Measurements from ENCODE around the gene PIP5K1A. TPM values are rescaled to one million over a fixed set of nuclear protein-coding genes. Genes with fewer than 3 reads are reported as not detected.

The PIP5K1A gene
- total RNA-seq, 4 donors from 2014 or later: 23.4 to 46.8 (median 36.9) TPM

DNA sequence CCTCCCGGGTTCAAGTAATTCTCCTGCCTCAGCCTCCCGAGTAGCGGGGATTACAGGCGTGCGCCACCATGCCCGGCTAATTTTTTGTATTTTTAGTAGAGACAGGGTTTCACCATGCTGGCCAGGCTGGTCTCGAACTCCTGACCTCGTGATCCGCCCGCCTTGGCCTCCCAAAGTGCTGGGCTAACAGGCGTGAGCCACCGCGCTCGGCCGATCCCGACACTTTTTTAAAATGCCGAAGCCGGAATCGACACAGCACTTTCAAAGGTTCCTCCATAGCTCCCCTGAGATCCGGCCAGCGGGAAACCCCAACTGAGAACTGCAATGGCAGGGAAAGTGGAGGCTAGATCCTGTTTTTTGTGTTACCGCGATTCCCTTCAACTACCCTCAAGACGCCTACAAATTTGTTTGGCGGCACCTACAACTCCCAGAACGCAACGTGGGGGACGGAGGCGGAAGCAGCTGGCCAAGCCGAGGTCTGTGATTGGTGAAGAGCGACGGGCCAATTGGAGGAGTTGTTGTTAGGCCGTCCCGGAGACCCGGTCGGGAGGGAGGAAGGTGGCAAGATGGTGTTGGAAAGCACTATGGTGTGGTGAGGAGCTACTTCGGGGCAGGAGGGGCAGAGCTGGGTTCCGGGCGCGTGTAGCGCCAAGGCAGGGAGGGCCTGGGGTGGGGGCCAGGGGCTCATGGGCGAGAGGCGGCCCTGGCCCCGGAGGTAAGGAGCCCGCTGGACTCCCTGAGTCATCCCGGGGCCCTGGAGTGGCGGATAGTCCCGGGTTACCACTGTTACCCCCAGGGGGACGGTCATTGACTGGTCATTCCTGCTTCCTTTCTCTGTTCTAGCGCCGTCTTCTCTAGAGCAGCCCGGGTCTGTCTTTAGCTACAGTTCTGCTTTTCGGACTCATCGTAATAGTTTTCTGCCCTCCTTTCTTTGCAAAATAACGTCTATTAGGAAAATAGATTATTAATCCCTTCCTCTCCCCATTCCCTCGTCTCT is 56.2 kb downstream of the PIP5K1A start, which contains the start of gene PSMD4:
TSS of gene PSMD4 (plus strand) at position 518 of the 997 bp plus-strand sequence. CDS start at position 567, 49 bp downstream.
- Histone ChIP-seq H3K4me1 (peaks cover 19 to 27% of the 10 kb centered on the region in 2 donors), H3K27ac (peak within 1 kb of the TSS; percentile 90 to 99 (median 97)), H3K4me3 (peak within 1 kb of the TSS; percentile 81 to 99 (median 89)), H3K9me3 (no peaks in the 10 kb centered on the region), H3K27me3 (no peaks in the 10 kb centered on the region), H3K36me3 (peaks cover 0 to 3% of the 10 kb centered on the region in 2 donors)
- ATAC-seq (peak; percentile 98 to 99), DNase-seq (peak; percentile 96 to 97)
- intact Hi-C loops (cut with DNase I; ENCODE audit: low total_unique reads): loop anchor here (1.0 to 10.0 kb wide), 4 partner anchors 27 to 250 kb away; partner anchors contain the start of genes MINDY1, PI4KB, PRUNE1 and RFX5
- TF ChIP-seq, protein P1, sequence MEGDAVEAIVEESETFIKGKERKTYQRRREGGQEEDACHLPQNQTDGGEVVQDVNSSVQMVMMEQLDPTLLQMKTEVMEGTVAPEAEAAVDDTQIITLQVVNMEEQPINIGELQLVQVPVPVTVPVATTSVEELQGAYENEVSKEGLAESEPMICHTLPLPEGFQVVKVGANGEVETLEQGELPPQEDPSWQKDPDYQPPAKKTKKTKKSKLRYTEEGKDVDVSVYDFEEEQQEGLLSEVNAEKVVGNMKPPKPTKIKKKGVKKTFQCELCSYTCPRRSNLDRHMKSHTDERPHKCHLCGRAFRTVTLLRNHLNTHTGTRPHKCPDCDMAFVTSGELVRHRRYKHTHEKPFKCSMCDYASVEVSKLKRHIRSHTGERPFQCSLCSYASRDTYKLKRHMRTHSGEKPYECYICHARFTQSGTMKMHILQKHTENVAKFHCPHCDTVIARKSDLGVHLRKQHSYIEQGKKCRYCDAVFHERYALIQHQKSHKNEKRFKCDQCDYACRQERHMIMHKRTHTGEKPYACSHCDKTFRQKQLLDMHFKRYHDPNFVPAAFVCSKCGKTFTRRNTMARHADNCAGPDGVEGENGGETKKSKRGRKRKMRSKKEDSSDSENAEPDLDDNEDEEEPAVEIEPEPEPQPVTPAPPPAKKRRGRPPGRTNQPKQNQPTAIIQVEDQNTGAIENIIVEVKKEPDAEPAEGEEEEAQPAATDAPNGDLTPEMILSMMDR (IDR thresholded peaks at IDR 0.05 in 4 of 5, conservative IDR thresholded peaks at IDR 0.05 in 1 of 5): no peak
- TF ChIP-seq POLR2A (IDR thresholded peaks at IDR 0.05): peak; percentile 92 to 97
- in situ Hi-C loops (cut with MboI; ENCODE audit: low sequenced_read_pairs in 4 of 4): loop anchor here (5.0 to 10.0 kb wide), 2 partner anchors 57 to 60 kb away; partner anchors contain the start of genes PIP5K1A (in 4 of the 4) and VPS72 (in 1 of the 4)

DNA sequence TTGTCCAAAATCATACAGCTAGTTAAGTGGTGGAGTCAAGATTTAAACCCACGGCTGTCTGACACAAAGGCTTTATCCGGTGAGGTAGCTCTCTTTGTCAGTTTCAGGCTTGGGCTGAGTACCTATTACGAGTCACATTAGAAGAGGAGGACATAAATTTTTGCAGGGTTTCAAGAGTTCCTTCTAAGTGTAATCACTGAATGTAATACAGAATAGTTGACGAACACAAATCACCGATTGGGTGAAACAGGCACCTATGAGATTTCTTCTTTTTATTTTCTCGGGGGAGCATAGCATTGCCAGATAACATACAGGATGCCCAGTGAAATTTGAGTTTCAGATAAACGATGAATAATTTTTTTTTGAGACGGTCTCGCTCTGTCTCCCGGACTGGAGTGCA is 57.0 kb downstream of the PIP5K1A start:
- H3K27ac ChIP-seq: peak overlapping the region; percentile 90 to 99 (median 97)
- H3K9me3 ChIP-seq: no peaks in the 10 kb centered on the region
- ATAC-seq: peak in 1 of 2 donors; percentile 12
- H3K27me3 ChIP-seq: no peaks in the 10 kb centered on the region
- peak overlapping the region; percentile 81 to 99 (median 89) for H3K4me3 ChIP-seq
- in situ Hi-C loops (cut with MboI; ENCODE audit: low sequenced_read_pairs in 4 of 4): loop anchor here in 1 of 4 donors (10.0 kb wide), 1 partner anchor 61 kb away; the partner anchor contains the start of genes PIP5K1A and VPS72
- TF ChIP-seq POLR2A (IDR thresholded peaks at IDR 0.05): no peak
- TF ChIP-seq, protein P1 (IDR thresholded peaks at IDR 0.05 in 4 of 5, conservative IDR thresholded peaks at IDR 0.05 in 1 of 5): no peak
- peaks cover 21 to 30% of the 10 kb centered on the region in 2 donors for H3K4me1 ChIP-seq
- no peaks in the 10 kb centered on the region for H3K36me3 ChIP-seq
- intact Hi-C loops (cut with DNase I; ENCODE audit: low total_unique reads): loop anchor here (10.0 kb wide), 1 partner anchor 251 kb away; the partner anchor contains the start of genes MINDY1 and PRUNE1
- no peak for DNase-seq

DNA sequence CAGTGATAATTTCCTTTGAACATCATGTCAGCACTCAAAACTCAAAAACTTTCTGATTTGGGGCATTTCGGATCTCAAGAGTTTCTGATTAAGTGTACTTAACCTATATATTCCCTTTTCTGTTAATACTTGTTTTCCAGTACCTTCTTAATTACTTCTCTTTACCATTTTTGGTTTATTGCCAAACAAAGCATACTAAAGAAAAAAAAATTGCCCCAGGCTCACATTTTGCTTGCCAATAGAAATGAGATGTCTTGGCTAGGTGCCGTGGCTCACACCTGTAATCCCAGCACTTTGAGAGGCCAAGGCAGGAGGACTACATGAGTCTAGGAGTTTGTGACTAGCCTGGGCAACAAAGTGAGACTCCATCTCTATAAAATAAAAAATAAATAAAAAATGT is 61.0 kb downstream of the PIP5K1A start:
- ATAC-seq: no peak
- no peak for DNase-seq
- in situ Hi-C loops (cut with MboI; ENCODE audit: low sequenced_read_pairs in 4 of 4) (loop anchor here in 1 of 4 donors (10.0 kb wide), 1 partner anchor 65 kb away; the partner anchor contains the start of genes PIP5K1A and VPS72), intact Hi-C loops (cut with DNase I; ENCODE audit: low total_unique reads) (loop anchor here (10.0 kb wide), 1 partner anchor 255 kb away; the partner anchor contains the start of genes MINDY1 and PRUNE1)
- H3K36me3 ChIP-seq: peaks cover 0 to 27% of the 10 kb centered on the region in 2 donors
- H3K4me1 ChIP-seq: peaks cover 26 to 27% of the 10 kb centered on the region in 2 donors
- no peak for TF ChIP-seq POLR2A (IDR thresholded peaks at IDR 0.05)
- TF ChIP-seq, protein P1 (IDR thresholded peaks at IDR 0.05 in 4 of 5, conservative IDR thresholded peaks at IDR 0.05 in 1 of 5): no peak
- H3K4me3 ChIP-seq: no peak overlapping the region
- H3K27ac ChIP-seq: no peak overlapping the region
- H3K9me3 ChIP-seq: no peaks in the 10 kb centered on the region
- no peaks in the 10 kb centered on the region for H3K27me3 ChIP-seq

DNA sequence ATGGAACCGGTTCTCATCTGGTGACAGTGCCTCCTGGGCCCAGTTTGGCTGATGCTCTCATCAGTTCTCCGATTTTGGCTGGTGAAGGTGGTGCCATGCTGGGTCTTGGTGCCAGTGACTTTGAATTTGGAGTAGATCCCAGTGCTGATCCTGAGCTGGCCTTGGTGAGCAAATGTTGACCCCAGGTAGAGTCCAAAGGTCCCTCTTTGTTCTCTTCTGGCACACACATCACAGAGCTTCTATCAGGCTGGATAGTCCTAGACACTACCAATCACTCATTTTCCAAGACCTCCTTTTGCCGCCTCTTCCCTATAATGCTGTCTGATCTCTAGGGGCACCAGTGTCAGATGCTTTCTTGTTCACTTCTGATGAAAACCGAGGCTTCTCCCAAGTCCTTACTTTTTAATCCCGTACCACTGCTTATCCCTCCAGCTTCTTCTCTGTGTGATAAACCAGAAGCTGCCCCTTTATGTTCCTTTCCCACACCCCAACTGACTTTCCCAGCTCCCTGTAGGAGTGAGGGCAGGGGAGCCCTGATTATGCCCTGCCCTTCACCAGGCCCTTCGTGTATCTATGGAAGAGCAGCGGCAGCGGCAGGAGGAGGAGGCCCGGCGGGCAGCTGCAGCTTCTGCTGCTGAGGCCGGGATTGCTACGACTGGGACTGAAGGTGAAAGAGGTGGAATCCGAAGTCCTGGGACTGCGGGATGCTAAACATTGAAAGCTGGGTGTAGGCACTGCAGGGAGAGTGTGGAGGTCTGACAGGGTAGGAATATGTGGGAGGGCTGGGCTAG is 67.3 kb downstream of the PIP5K1A start:
- H3K27ac ChIP-seq: no peak overlapping the region
- no peak for TF ChIP-seq POLR2A (IDR thresholded peaks at IDR 0.05)
- TF ChIP-seq, protein P1 (IDR thresholded peaks at IDR 0.05 in 4 of 5, conservative IDR thresholded peaks at IDR 0.05 in 1 of 5): no peak
- DNase-seq: no peak
- H3K27me3 ChIP-seq: no peaks in the 10 kb centered on the region
- H3K36me3 ChIP-seq: peaks cover 0 to 87% of the 10 kb centered on the region in 2 donors
- ATAC-seq: no peak
- no peak overlapping the region for H3K4me3 ChIP-seq
- in situ Hi-C loops (cut with MboI; ENCODE audit: low sequenced_read_pairs in 4 of 4): no loop called here
- intact Hi-C loops (cut with DNase I; ENCODE audit: low total_unique reads): no loop called here
- H3K4me1 ChIP-seq: peaks cover 0 to 2% of the 10 kb centered on the region in 2 donors
- H3K9me3 ChIP-seq: no peaks in the 10 kb centered on the region
